Hepatocyte (in vitro differentiated cells): ENCODE data around the gene MARK3. TPM values are rescaled to one million over a fixed set of nuclear protein-coding genes. Genes with fewer than 3 reads are reported as not detected.
A peak's percentile ranks its signal among the peaks of the same experiment; 100 is the strongest.

Source experiments
- DNase-seq: peaks from one replicate; pipeline ENCODE4 v3.0.0-alpha.2; 2016; ENCODE audit warnings: low spot score
- H2AFZ ChIP-seq: fragments of 200-600 bp; sonication (generic); 2 replicates; pipeline ENCODE4 v1.6.0; 2016; ENCODE audit warnings: antibody characterized with exemption, mild to moderate bottlenecking
- H3K27ac ChIP-seq: fragments of 200-600 bp; sonication (generic); 2 replicates; pipeline ENCODE4 v1.5.1; 2016; ENCODE audit warnings: mild to moderate bottlenecking
- H3K27me3 ChIP-seq: fragments of 200-600 bp; sonication (generic); 2 replicates; pipeline ENCODE4 v1.6.1; 2016
- H3K36me3 ChIP-seq: fragments of 200-600 bp; sonication (generic); replicated peaks from 2 replicates; pipeline ENCODE4 v1.5.1; 2016; ENCODE audit warnings: low read depth; ENCODE audit not compliant: insufficient read depth
- H3K4me1 ChIP-seq: fragments of 200-600 bp; sonication (generic); 2 replicates; pipeline ENCODE4 v1.5.1; 2016; ENCODE audit warnings: mild to moderate bottlenecking, moderate library complexity; ENCODE audit not compliant: insufficient read depth
- H3K4me2 ChIP-seq: fragments of 200-600 bp; sonication (generic); 2 replicates; pipeline ENCODE4 v1.6.0; 2016
- H3K4me3 ChIP-seq: fragments of 200-600 bp; sonication (generic); 2 replicates; pipeline ENCODE4 v1.5.1; 2016; ENCODE audit warnings: mild to moderate bottlenecking
- H3K79me2 ChIP-seq: fragments of 200-600 bp; sonication (generic); 2 replicates; pipeline ENCODE4 v1.6.0; 2017; ENCODE audit warnings: mild to moderate bottlenecking
- H3K9me2 ChIP-seq: fragments of 200-600 bp; sonication (generic); replicated peaks from 2 replicates; pipeline ENCODE4 v1.6.0; 2017; ENCODE audit warnings: mild to moderate bottlenecking; ENCODE audit not compliant: insufficient read depth
- H3K9me3 ChIP-seq: fragments of 200-600 bp; sonication (generic); 2 replicates; pipeline ENCODE4 v1.5.1; 2016; ENCODE audit warnings: low read depth, mild to moderate bottlenecking
- H4K20me1 ChIP-seq: fragments of 200-600 bp; sonication (generic); 2 replicates; pipeline ENCODE4 v1.6.0; 2016; ENCODE audit warnings: mild to moderate bottlenecking; ENCODE audit not compliant: insufficient read depth, poor library complexity, severe bottlenecking
- CTCF ChIP-seq: fragments of 200-600 bp; sonication (generic); IDR thresholded peaks from 2 replicates; pipeline ENCODE4 v1.5.1; 2016; ENCODE audit warnings: antibody characterized with exemption, mild to moderate bottlenecking; ENCODE audit not compliant: poor library complexity
- EZH2 ChIP-seq: fragments of 200-600 bp; sonication (generic); IDR thresholded peaks from 2 replicates; pipeline ENCODE4 v1.6.1; 2016; ENCODE audit warnings: antibody characterized with exemption, mild to moderate bottlenecking, borderline replicate concordance
- EZH2phosphoT487 ChIP-seq: fragments of 200-600 bp; sonication (generic); IDR thresholded peaks from one replicate; pipeline ENCODE4 v1.6.1; 2018; ENCODE audit warnings: antibody characterized with exemption, mild to moderate bottlenecking, low read depth, moderate library complexity; ENCODE audit not compliant: unreplicated experiment, severe bottlenecking
- WGBS: methylation state at CpG from one replicate; pipeline ENCODE4 v1.1.6; 2016; ENCODE audit warnings: low lambda C conversion rate; ENCODE audit errors: missing lambda C conversion rate; 5-methylcytosine and 5-hydroxymethylcytosine counted together
- polyA plus RNA-seq: library from polyadenylated mRNA; unstranded; fragments of >200 nt; fragmentation: Nextera tagmentation; extraction: Ambion mirVana; gene quantifications from 2 replicates; pipeline ENCODE4 v1.2.1, GENCODE V29; 2016
- total RNA-seq: library from RNA; depleted of rRNA; stranded (reverse); fragments of >200 nt; gene quantifications from 2 replicates; pipeline ENCODE4 v1.2.3, GENCODE V29; 2014

MARK3 gene
- total and polyA plus RNA-seq, 2 experiments from 2014 or later: 56.3 to 71.7 TPM

GRCh38 chr14:103372017-103372416 is 13.2 kb upstream of the MARK3 start:
- Histone ChIP-seq H3K27me3 (no peaks in the 10 kb centered on the region), H3K4me3 (no peak overlapping the region), H4K20me1 (no peaks in the 10 kb centered on the region), H2AFZ (no peak overlapping the region), H3K36me3 (no peaks in the 10 kb centered on the region), H3K4me1 (no peaks in the 10 kb centered on the region), H3K27ac (no peak overlapping the region), H3K4me2 (no peak overlapping the region), H3K9me2 (no peaks in the 10 kb centered on the region), H3K79me2 (no peaks in the 10 kb centered on the region), H3K9me3 (no peaks in the 10 kb centered on the region)
- TF ChIP-seq EZH2: no peak
- no peak for TF ChIP-seq EZH2phosphoT487
- TF ChIP-seq CTCF: no peak
- DNase-seq: no peak
- 27% methylated on average over 5 of the region's 23 CpGs for WGBS

GRCh38 chr14:103372552-103373304 is 12.5 kb upstream of the MARK3 start:
- 70% methylated on average over 11 of the region's 11 CpGs for WGBS
- Histone ChIP-seq H3K27ac (no peak overlapping the region), H3K79me2 (no peaks in the 10 kb centered on the region), H3K9me3 (no peaks in the 10 kb centered on the region), H3K9me2 (no peaks in the 10 kb centered on the region), H3K4me3 (no peak overlapping the region), H4K20me1 (no peaks in the 10 kb centered on the region), H3K36me3 (no peaks in the 10 kb centered on the region), H3K4me1 (no peaks in the 10 kb centered on the region), H3K4me2 (no peak overlapping the region), H2AFZ (no peak overlapping the region), H3K27me3 (no peaks in the 10 kb centered on the region)
- DNase-seq: peak; percentile 49
- TF ChIP-seq CTCF (no peak), EZH2 (no peak), EZH2phosphoT487 (no peak)

- H3K36me3 ChIP-seq: no peaks in the 10 kb centered on the region
- DNase-seq: no peak
- H2AFZ ChIP-seq: no peak overlapping the region
- TF ChIP-seq EZH2 (no peak), EZH2phosphoT487 (no peak), CTCF (no peak)
- H3K9me2 ChIP-seq: no peaks in the 10 kb centered on the region
- no peaks in the 10 kb centered on the region for H3K79me2 ChIP-seq
- H3K4me3 ChIP-seq: no peak overlapping the region
- no peak overlapping the region for H3K27ac ChIP-seq
- H3K27me3 ChIP-seq: no peaks in the 10 kb centered on the region
- H4K20me1 ChIP-seq: no peaks in the 10 kb centered on the region
- no peak overlapping the region for H3K4me2 ChIP-seq
- no peaks in the 10 kb centered on the region for H3K4me1 ChIP-seq
- H3K9me3 ChIP-seq: no peaks in the 10 kb centered on the region
- 92% methylated on average over 11 of the region's 11 CpGs for WGBS
Measured at GRCh38 chr14:103374121-103374520, 11.1 kb upstream of the MARK3 start.
